Glomerular visceral epithelial cell (primary cell): ENCODE measurements around the gene KDM3B.
"Not testable (repeated sequence)": the region's sequence is repeated elsewhere in the genome, so short reads cannot be mapped to it uniquely, and the experiment has no call there.

Experiments
- DNase-seq: peaks from one replicate; pipeline ENCODE4 v3.0.0-alpha.2; 2016; ENCODE audit errors: extremely low spot score

The KDM3B gene, protein sequence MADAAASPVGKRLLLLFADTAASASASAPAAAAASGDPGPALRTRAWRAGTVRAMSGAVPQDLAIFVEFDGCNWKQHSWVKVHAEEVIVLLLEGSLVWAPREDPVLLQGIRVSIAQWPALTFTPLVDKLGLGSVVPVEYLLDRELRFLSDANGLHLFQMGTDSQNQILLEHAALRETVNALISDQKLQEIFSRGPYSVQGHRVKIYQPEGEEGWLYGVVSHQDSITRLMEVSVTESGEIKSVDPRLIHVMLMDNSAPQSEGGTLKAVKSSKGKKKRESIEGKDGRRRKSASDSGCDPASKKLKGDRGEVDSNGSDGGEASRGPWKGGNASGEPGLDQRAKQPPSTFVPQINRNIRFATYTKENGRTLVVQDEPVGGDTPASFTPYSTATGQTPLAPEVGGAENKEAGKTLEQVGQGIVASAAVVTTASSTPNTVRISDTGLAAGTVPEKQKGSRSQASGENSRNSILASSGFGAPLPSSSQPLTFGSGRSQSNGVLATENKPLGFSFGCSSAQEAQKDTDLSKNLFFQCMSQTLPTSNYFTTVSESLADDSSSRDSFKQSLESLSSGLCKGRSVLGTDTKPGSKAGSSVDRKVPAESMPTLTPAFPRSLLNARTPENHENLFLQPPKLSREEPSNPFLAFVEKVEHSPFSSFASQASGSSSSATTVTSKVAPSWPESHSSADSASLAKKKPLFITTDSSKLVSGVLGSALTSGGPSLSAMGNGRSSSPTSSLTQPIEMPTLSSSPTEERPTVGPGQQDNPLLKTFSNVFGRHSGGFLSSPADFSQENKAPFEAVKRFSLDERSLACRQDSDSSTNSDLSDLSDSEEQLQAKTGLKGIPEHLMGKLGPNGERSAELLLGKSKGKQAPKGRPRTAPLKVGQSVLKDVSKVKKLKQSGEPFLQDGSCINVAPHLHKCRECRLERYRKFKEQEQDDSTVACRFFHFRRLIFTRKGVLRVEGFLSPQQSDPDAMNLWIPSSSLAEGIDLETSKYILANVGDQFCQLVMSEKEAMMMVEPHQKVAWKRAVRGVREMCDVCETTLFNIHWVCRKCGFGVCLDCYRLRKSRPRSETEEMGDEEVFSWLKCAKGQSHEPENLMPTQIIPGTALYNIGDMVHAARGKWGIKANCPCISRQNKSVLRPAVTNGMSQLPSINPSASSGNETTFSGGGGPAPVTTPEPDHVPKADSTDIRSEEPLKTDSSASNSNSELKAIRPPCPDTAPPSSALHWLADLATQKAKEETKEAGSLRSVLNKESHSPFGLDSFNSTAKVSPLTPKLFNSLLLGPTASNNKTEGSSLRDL (N-terminal part only)

DNA sequence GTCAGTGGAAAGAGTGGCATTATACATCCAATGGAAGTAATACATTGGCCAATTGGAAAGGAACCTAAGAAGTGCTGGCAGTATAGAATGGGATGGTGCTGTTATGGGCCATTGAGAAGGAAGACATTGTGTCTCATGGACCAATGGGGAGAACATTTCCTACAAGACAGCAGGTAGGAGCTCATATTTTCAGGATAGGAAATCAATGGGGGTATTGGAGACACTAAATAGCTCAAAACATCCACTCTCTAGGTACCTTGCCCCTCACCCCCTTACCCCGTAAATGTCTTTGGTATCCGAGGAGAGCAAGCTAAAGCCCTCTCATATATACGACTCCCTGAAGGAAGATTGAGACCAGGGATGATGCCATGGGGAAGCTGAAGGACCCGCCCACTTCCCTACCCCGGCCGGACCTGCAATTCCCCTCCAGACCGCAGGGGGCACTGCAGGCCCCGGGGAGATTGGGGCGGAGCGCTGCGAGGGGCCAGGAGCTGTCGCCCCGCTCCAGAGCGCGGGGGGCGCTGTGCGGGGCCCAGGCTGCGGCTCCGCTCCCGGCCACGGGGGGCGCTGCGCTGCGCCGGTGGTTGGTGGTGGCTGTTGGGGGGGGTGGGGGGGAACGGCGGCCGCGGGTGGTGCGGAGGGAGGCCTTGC lies at the start of gene KDM3B:
Gene KDM3B, plus strand, starts transcription at position 615 of the 651 bp plus-strand sequence. CDS start 111 bp downstream, outside the sequence.
- DNase-seq, result peak; percentile 93

DNA sequence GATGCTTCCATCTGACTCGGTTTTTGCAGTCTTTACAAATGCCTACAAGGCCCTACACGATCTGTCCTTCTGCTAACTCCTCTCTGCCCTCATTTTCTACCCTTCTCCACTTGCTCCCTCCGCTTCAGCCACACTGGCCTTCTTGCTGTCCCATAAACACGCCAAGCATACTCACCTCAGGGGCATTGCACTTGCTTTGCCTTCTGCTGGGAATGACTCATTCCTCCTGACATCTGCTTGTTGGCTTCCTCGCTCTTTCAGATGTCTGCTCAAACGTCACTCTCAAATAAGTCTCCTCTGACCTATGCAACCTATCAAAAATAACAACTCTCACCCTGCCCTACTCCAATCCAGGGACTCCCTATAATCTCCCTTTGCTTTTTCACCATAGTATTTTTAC lies 49.1 kb upstream of the KDM3B start:
- no peak for DNase-seq

DNA sequence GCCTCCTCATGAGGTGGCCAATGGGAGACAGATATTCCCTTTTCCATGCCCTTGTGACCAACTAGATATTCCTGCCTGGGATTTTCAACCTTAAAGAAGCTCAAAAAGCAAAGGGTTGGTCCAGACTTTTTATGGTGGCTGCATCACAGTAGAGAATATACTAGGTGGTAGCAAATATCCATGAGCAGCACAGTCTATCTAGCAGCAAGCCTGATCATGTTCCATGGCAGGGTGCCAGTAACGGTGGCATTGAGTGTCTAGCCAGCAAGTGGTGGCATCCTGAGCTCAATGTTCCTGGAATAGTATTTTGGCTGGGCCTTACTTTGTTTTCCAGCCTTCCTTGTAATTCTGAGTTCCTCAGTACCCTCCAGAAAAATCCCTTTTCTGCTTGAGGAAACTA lies 46.7 kb upstream of the KDM3B start:
- peak; percentile 12 for DNase-seq

DNA sequence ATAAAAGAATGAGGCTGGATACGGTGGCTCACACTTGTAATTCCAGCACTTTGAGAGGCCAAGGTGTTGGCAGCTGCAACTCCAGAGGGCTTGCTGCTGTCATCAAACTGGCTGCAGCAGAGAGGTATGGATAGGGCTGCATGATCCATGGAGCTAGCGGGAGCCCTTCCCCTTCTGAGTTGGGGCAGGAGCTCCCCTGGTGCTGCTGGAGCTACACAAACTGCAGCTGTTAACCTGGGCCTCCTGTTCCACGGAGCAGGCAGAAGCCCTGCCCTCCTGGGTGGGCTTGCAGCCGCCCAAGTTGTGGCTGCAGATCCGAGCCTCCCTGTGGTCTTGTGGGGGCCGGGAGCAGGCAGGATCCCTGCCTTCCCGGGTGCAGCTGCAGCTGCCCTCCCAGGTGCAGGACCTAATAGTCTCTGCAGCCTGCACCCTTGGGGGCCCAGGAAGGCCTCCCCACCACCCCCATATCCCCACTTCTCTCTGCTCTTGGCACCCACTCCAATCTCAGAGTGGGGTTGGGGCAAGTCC lies 36.7 kb upstream of the KDM3B start:
- DNase-seq, result no peak

DNA sequence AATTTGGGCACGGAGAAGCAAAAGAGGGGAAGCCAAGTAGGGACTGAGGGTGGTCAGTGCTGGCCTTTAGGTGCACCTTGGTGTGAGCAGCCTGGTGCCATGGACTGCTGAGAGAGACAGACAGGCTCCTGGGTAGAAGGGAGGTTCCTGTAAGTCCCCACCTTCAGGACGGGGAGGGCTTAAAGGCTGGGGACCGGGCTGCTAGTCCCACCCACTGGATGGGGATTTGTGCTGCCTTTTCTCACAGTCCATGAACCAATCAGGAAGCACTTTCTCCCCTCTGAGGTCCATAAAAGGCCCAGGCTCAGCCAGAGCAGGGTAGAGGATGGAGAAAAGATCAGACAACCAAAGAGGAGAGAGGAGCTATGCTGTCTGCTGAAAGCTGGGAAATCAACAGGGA lies 36.1 kb upstream of the KDM3B start:
- DNase-seq, result no peak

DNA sequence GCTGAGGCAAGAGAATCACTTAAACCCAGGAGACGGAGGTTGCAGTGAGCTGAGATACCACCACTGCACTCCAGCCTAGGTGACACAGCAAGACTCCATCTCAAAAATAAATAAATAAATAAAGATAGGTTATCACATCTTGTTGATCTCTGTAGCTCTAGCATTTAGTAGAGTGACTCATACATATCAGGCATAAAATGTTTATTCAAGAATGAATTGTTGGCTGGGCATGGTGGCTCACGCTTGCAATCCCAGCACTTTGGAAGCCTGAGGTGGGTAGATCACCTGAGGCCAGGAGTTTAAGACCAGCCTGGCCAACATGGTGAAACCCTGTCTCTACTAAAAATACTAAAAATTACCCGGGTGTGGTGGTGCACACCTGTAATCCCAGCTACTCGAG lies 34.3 kb upstream of the KDM3B start:
- not testable (repeated sequence) for DNase-seq

DNA sequence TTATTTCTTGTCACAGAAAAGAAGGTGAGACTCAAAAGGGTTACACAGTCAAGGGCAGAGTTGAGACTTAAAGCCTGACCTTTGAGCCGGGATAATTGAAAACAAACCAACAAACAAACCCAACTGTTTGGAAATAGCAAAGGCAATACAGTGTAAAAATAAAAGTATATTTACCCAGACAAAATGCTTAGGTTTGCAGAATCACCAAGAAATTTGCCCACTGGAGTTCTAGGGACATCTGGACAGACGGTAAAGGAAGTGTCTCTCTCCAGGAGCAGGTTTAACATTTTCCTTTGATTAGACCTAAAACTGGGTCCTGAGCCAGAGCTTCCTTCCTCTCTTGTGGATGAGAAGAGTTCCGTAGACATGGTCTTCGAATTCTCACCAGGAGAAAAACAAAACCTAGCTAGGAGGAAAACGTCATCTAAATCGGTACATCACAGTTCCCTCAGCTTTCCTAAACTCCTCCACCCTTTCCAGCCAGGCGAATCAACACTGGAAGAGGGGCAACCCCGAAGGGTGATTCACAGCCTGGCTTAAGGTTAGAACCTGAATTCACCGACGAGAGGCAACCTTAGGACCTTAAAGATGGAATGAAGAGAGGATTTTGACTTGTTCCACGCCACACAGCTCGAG lies 21.6 kb upstream of the KDM3B start:
- DNase-seq, result peak; percentile 37

DNA sequence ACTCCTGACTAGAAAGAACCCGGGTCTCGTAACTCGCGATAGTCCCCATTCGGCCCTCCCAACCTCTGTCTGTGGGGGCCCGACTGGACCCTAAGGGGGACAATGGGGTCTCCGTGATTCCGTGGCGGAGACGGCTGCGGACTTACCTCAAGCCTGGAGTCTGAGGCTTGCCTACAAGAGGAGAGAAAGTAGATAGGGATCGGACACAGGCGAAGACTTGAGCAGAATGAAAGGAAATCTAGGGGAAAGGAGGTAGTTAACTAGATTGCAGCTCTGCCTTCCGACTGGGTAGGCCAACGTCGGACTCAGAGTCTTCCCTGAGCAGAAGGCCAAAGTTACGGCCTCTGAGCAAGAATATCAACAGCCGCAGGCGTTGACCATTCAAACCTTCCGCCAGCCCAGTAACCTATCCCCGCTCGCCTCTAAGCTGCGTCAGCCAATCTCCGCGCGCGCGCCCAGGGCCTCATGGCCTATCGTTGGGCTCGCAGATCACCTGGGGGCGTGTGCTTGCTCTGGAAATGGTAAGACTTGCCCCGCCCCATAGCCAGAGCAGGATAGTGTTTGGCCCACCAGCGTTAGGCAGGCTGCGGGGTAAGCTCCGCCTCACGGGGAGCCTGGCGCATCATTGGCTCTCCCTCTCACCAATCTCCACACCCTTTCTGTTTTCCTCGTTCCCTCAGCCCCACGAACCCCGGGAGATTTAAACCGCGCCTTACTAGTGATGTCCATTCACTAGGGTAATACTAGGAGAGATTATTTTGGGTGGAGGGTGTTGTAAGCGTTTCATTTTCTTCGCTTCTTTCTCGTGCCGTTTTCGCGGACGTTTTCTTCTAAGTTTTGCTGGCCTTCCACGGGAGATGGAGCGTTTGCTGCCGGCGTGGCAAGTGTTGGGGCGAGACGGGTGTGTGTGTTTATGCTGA lies 20.8 kb upstream of the KDM3B start, which contains the start of gene CDC25C:
Gene CDC25C, minus strand, starts transcription at position 356 of the 920 bp plus-strand sequence. CDS start 624 bp downstream, outside the sequence.
- DNase-seq, result peak; percentile 100

DNA sequence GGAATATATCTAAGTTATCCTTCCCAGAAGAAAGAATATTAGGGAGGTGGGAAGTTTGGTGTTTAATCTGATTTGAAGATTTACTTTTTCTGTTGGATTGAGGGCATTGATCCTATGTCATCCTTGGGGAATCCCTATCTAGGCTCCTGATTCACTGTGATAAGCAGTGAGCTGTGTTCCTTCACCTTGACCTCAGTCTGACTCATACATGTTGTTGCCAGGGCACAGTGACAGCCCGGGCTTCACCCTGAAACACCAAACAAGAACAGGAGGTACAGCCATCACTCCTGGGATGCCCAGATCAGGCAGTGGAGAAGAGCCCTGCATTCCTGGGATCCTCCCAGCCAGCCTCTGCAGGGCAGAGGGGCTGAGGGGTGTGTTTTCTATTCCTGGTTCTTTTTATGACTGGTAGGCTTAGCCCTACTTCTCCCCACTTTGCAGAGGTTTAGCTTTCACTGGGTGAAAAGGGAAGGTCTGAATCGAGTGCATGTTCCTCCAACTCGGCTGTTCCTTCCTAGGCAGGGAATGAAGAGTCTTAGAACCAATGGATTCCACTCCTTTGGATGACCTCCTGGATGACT lies 17.5 kb upstream of the KDM3B start:
- peak; percentile 30 for DNase-seq

DNA sequence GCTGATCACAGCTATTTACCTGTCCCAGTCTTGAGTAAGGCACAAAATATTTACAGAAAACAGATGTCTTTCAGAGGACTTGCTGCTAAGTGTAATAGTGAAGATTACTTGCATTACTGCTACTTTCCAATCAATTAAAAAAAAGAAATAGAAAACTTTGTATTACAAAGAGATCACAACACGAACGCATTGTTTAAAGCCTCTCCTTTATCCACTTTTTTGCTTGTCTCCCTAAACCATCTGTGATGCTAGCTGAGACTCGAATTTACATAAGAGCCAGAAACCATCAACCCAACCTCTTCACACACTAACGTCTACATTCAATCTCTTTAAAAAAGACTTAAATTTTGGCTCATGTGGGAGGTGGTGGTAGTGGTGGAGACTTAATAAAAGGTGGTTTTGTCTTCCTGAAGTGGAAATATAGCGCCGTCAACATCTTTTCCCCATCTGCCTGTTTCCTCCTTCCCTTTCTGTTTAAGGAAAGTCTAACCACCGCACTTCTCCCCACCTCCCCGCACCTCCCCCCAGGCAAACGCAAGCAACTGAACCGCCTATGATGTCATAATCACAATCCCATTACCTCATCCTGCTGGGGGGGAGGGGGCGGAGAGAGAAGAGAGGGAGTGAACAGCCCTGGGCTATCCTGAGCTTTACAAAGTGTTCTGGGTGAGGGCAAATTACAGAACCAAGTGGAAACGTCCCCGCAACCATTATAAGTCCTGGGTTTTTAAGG lies 15.4 kb upstream of the KDM3B start:
- peak; percentile 84 for DNase-seq

DNA sequence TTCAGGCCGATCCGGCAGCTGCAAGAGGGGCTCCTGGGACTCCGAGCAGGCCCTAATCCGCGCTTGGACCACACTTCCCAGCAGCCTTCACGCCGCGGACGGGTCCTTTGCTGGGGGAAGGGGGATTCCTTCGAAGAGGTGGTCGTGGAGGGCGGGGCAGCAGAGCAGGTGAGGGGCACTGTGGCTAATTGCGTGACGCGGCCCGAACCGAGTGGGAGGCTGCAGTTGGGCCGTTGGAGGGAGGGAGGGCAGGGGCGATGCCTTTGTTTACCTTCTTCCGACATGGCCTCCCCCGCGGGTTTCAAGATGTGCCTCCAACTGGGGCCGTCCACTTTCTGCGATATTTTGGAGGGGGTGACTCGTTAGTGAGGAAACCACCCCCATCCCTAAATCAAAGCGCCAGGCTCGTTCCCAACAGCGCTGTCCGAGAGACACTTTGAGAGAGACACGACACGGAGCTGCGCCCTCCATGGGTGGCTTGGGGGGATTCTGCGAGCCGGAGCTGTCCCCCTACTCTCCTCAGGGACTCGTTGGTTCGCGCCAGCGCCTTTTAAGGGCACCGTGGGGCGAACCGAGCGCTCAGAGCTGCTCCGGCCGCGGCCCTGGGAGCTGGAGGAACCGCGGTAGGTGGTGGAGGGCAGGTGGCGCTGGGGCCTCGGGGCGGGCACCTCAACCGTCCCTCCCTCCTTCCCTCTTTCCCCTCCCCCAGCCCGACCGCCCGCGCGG lies 14.6 kb upstream of the KDM3B start, which contains the start of gene FAM53C:
Gene FAM53C, plus strand, starts transcription at position 582 of the 726 bp plus-strand sequence. CDS start 3,070 bp downstream, outside the sequence.
- peak; percentile 95 for DNase-seq

DNA sequence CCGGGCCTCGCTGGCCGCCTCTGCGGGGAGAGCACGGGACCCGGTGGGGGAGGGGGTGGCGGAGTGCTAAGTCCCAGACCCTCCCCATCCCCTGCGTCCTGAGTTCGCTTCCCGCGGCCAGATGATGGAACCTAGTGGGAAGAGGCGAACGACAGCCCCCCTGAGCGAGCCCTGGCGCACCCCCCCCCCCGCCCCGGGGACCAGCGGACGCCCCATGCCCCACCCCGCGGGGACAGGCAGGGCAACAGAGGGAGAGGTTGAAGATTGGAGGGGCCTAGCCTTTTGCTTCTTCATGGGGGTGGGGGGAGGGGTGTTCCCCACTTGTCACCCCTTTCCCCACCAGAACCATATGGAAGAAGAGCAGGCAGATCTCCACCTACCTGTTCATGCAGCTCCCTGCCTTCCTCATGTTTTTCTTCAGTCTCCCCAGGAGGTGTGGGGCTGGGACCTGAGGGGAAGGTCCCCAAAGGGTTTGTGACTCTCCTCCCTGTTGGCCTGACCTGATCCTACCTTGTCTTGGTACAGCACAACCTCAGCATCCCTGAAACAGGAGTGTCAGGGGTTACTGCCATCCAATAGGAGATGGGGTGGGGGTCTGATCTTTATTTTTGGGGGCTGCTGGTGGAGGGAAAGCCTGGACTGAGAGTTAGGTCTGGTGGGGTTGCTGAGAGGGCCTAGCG lies 13.9 kb upstream of the KDM3B start:
- DNase-seq, result no peak

DNA sequence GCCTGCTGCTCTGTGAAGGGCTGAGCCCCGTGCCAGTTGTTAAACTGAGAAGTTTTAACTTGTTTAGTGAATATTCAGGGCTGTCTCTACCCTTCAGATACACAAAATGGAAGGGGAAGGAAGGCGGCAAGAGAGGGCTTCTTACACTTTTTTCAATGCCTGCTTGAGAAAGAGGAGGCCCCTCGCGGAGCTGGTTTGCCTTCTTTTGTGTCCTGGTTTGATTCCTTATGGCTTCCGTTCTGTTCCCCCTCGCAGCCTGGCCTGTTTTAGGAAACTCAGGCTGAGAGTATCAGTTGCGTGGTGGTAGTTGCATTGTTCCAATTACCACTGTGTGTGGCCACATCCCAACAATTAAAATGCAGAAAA lies 13.4 kb upstream of the KDM3B start:
- DNase-seq, result peak; percentile 9

DNA sequence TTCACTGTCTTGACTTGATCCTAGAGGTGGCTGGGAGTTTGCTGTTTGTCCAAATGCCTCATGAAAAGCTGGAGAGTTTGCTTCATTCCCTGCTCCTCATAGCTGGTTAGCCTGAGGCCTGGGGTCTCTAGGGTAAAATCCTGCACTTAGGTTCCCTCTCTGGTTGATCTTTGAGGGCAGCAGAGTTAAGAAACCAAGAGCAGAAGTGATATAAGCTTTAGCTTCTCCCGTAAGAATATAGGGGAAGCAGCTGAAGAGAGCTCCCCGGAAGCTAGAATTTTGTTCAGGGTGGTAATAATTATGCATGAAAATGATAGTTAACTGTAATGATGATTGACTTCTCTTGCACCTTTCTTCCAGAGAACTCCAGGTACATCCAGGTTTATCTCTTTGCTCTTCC lies 13.0 kb upstream of the KDM3B start:
- DNase-seq, result no peak

DNA sequence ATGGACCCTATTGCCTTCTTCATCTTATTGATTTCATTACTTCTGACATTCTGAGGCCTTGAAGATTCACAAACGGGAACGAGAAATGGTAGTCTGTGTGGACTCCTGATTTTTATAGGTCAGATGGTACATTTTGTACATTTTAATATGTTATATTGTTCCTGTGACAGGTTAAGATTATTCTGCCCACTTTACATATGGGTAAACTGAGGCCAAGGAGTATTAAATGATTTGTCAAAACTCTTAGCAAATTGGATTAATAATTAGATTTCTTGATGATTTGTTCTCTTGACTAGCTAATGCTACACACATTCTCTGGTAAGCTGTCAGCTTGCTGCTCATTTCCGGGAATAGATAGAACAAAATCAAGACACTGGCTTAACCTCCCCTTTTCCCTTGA lies 12.5 kb upstream of the KDM3B start:
- no peak for DNase-seq

DNA sequence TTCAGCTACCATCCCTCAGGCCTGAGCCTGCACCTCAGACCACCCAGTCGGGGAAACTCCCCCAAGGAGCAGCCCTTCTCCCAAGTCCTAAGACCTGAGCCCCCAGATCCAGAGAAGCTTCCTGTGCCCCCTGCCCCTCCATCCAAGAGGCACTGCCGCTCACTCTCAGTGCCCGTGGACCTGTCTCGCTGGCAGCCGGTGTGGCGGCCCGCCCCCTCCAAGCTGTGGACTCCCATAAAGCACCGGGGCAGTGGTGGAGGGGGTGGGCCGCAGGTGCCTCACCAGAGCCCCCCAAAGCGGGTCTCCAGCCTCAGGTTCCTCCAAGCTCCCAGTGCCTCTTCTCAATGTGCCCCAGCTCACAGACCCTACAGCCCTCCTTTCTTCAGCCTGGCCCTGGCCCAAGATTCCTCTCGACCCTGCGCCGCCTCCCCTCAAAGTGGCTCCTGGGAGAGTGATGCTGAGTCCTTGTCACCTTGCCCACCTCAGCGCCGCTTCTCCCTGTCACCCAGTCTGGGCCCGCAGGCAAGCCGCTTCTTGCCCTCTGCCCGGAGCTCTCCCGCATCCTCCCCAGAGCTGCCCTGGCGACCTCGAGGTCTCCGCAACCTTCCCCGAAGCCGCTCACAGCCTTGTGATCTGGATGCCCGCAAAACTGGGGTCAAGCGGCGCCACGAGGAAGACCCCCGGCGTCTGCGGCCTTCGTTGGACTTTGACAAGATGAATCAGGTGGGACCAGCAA lies 7.4 kb upstream of the KDM3B start:
- DNase-seq, result no peak
